Panc1 (cell line): Measurements from ENCODE around the gene DAB1. TPM values are rescaled to one million over a fixed set of nuclear protein-coding genes. Genes with fewer than 3 reads are reported as not detected.

Source experiments
- ATAC-seq: fragments of 200-7000 bp; cut with Tn5 transposase; 2 replicates; pipeline ENCODE4 v1.9.1; 2020; ENCODE audit warnings: mild to moderate bottlenecking, moderate library complexity
- BruUV-seq: library from RNA; stranded (reverse); fragments of 400-500 nt; replicated peaks from 2 replicates; lab custom pipeline; 2021; lab: Mats Ljungman, UMichigan
- CTCF ChIA-PET: fragments of 300-600 bp; sonication (Branson Sonifier 250); formaldehyde crosslinking; loops from one replicate; lab custom pipeline; 2022; ENCODE audit warnings: antibody characterized with exemption; lab: Charles Lee
- POLR2A ChIA-PET: fragments of 300-600 bp; sonication (Branson Sonifier 250); formaldehyde crosslinking; loops from one replicate; lab custom pipeline; 2022; ENCODE audit warnings: antibody characterized with exemption; lab: Charles Lee
- DNase-seq: peaks from one replicate; pipeline ENCODE4 v3.0.0-alpha.2; 2010; ENCODE audit warnings: low read depth, low spot score
- H3K27ac ChIP-seq: 2 replicates; pipeline ENCODE4 v1.5.1; 2011; ENCODE audit warnings: mild to moderate bottlenecking, low read length, inconsistent platforms
- H3K27me3 ChIP-seq: fragments of 200-500 bp; sonication (Bioruptor generic); 2 replicates; pipeline ENCODE4 v1.6.0; 2014; ENCODE audit warnings: low read length, inconsistent platforms; ENCODE audit not compliant: control insufficient read depth, insufficient read depth
- H3K36me3 ChIP-seq: fragments of 200-500 bp; sonication (Bioruptor generic); 2 replicates; pipeline ENCODE4 v1.5.1; 2014; ENCODE audit warnings: inconsistent platforms, mild to moderate bottlenecking, low read length, moderate library complexity; ENCODE audit not compliant: control insufficient read depth, insufficient read depth
- H3K4me1 ChIP-seq: 2 replicates; pipeline ENCODE4 v1.5.1; 2011; ENCODE audit warnings: inconsistent platforms, mild to moderate bottlenecking, low read length, moderate library complexity; ENCODE audit not compliant: control insufficient read depth, insufficient read depth
- H3K4me3 ChIP-seq, 2 experiments: 2 replicates each; pipeline ENCODE4 v1.5.1; 2011 to 2012; ENCODE audit warnings: low read depth in 2 of 2, low read length in 2 of 2, mild to moderate bottlenecking in 2 of 2, inconsistent platforms in 1 of 2, moderate library complexity in 1 of 2
- H3K9me3 ChIP-seq: fragments of 200-500 bp; sonication (Bioruptor generic); 2 replicates; pipeline ENCODE4 v1.5.1; 2014; ENCODE audit warnings: low read depth, mild to moderate bottlenecking, inconsistent platforms, low read length, moderate library complexity; ENCODE audit not compliant: control insufficient read depth, insufficient read depth
- CTCF ChIP-seq: fragments of 450-650 bp; IDR thresholded peaks from 2 replicates; pipeline ENCODE4 v1.5.1; 2017; ENCODE audit warnings: mild to moderate bottlenecking
- POLR2AphosphoS5 ChIP-seq: IDR thresholded peaks from 2 replicates; pipeline ENCODE4 v1.6.1; 2012; ENCODE audit warnings: mild to moderate bottlenecking, low read depth, low read length, moderate library complexity
- SIN3A ChIP-seq: IDR thresholded peaks from 2 replicates; pipeline ENCODE4 v1.6.1; 2012; ENCODE audit warnings: low read depth, mild to moderate bottlenecking, low read length, moderate library complexity, borderline replicate concordance; ENCODE audit not compliant: insufficient read depth
- TCF7L2 ChIP-seq: IDR thresholded peaks from 2 replicates; pipeline ENCODE4 v1.6.1; 2011; ENCODE audit warnings: mild to moderate bottlenecking, low read depth, low read length, inconsistent platforms
- in situ Hi-C: cut with HindIII; loops from 2 replicates; pipeline ENCODE4 v1.10.0; 2016; ENCODE audit warnings: low sequenced_read_pairs, low pct_unique_long_range_greater_than_20kb
- intact Hi-C: fragments of 100-400 bp; cut with micrococcal nuclease; formaldehyde crosslinking; loops from one replicate; pipeline ENCODE4 v1.10.0; 2022; ENCODE audit not compliant: unreplicated experiment
- total RNA-seq: library from RNA; stranded (reverse); gene quantifications from one replicate; pipeline ENCODE4 v1.2.1, GENCODE V29; 2021; ENCODE audit not compliant: unreplicated experiment
- TF ChIP-seq, protein P1 (sequence below), 2 experiments: IDR thresholded peaks; 2 replicates each; pipeline ENCODE4 v1.6.1; 2011 to 2012; ENCODE audit warnings: low read depth in 2 of 2, control low read depth in 1 of 2, low read length in 1 of 2, mild to moderate bottlenecking in 1 of 2, moderate library complexity in 1 of 2; ENCODE audit not compliant: insufficient read depth in 1 of 2

The DAB1 gene
- total RNA-seq, 1 experiment from 2014 or later, result 0.05 TPM

- POLR2A ChIA-PET, result no interaction called here
- no TSS peak for BruUV-seq
- ATAC-seq, result no peak
Observed at GRCh38 chr1:57238233-57238781, 185.6 kb downstream of the DAB1 start.

GRCh38 chr1:57235730-57236510 lies 187.9 kb downstream of the DAB1 start:
- CTCF ChIA-PET, result no interaction called here
- Histone ChIP-seq H3K4me3 (no peak overlapping the region), H3K4me1 (no peaks in the 10 kb centered on the region), H3K9me3 (no peaks in the 10 kb centered on the region), H3K27ac (no peak overlapping the region), H3K27me3 (no peaks in the 10 kb centered on the region), H3K36me3 (no peaks in the 10 kb centered on the region)
- no TSS peak for BruUV-seq
- POLR2A ChIA-PET, result no interaction called here
- intact Hi-C loops, result no loop called here
- no peak for DNase-seq
- no peak for ATAC-seq
- TF ChIP-seq SIN3A (no peak), POLR2AphosphoS5 (no peak), CTCF (no peak), TCF7L2 (no peak)
- TF ChIP-seq, protein P1, sequence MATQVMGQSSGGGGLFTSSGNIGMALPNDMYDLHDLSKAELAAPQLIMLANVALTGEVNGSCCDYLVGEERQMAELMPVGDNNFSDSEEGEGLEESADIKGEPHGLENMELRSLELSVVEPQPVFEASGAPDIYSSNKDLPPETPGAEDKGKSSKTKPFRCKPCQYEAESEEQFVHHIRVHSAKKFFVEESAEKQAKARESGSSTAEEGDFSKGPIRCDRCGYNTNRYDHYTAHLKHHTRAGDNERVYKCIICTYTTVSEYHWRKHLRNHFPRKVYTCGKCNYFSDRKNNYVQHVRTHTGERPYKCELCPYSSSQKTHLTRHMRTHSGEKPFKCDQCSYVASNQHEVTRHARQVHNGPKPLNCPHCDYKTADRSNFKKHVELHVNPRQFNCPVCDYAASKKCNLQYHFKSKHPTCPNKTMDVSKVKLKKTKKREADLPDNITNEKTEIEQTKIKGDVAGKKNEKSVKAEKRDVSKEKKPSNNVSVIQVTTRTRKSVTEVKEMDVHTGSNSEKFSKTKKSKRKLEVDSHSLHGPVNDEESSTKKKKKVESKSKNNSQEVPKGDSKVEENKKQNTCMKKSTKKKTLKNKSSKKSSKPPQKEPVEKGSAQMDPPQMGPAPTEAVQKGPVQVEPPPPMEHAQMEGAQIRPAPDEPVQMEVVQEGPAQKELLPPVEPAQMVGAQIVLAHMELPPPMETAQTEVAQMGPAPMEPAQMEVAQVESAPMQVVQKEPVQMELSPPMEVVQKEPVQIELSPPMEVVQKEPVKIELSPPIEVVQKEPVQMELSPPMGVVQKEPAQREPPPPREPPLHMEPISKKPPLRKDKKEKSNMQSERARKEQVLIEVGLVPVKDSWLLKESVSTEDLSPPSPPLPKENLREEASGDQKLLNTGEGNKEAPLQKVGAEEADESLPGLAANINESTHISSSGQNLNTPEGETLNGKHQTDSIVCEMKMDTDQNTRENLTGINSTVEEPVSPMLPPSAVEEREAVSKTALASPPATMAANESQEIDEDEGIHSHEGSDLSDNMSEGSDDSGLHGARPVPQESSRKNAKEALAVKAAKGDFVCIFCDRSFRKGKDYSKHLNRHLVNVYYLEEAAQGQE (IDR thresholded peaks at IDR 0.05; ENCODE audit: insufficient read depth in 1 of 2, low read depth in 2 of 2, low read length in 1 of 2), result no peak
- in situ Hi-C loops, result no loop called here

More at GRCh38 chr1:57238233-57238781, 185.6 kb downstream of the DAB1 start:
- Histone ChIP-seq H3K4me1 (no peaks in the 10 kb centered on the region), H3K4me3 (no peak overlapping the region), H3K9me3 (no peaks in the 10 kb centered on the region), H3K27ac (no peak overlapping the region), H3K36me3 (no peaks in the 10 kb centered on the region), H3K27me3 (0 out of 2 replicates have a peak, but pooled peaks cover 2% of the 10 kb centered on the region)
- no peak for DNase-seq
- intact Hi-C loops, result no loop called here
- CTCF ChIA-PET, result no interaction called here
- no peak for TF ChIP-seq POLR2AphosphoS5
- TF ChIP-seq, protein P1 (IDR thresholded peaks at IDR 0.05; ENCODE audit: insufficient read depth in 1 of 2, low read depth in 2 of 2, low read length in 1 of 2), result no peak
- no peak for TF ChIP-seq TCF7L2
- TF ChIP-seq CTCF, result no peak
- no peak for TF ChIP-seq SIN3A
- in situ Hi-C loops, result no loop called here
